ENCODE measurements around the gene VPS13D.

DNA sequence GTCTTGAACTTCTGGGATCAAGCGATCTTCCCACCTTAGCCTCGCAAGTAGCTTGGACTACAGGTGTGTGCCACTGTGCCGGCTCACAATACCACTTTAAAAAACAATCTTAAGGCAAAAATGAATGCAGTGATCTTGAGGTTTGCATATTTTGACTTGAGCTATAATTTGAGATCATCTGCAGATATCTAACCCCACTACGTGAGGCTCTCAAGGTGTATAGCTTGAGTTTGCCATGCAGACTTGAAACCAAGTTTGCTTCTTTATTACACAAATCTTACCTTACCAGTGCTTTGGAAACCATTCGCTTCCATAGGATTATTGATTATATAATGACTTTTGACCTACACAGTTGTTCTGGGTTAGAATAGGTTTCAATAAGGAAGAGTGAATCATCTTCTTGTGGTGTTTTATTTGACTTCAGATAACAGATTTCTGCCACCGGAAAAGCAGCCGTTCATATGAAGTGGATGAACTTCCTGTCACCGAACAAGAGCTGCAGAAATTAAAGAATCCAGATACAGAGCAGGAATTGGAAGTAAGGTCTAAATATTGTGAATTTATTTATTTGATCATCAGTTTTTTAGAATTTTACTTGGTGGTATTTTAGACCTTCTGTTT is 155.1 kb downstream of the VPS13D start:
- TF ChIP-seq EZH2 (IDR thresholded peaks at IDR 0.05; ENCODE audit: borderline replicate concordance, low read depth, low read length, severe bottlenecking) = no peak
- TF ChIP-seq, protein P1, sequence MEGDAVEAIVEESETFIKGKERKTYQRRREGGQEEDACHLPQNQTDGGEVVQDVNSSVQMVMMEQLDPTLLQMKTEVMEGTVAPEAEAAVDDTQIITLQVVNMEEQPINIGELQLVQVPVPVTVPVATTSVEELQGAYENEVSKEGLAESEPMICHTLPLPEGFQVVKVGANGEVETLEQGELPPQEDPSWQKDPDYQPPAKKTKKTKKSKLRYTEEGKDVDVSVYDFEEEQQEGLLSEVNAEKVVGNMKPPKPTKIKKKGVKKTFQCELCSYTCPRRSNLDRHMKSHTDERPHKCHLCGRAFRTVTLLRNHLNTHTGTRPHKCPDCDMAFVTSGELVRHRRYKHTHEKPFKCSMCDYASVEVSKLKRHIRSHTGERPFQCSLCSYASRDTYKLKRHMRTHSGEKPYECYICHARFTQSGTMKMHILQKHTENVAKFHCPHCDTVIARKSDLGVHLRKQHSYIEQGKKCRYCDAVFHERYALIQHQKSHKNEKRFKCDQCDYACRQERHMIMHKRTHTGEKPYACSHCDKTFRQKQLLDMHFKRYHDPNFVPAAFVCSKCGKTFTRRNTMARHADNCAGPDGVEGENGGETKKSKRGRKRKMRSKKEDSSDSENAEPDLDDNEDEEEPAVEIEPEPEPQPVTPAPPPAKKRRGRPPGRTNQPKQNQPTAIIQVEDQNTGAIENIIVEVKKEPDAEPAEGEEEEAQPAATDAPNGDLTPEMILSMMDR (IDR thresholded peaks at IDR 0.05; ENCODE audit: borderline replicate concordance, extremely low read depth, low read length, poor library complexity, severe bottlenecking) = no peak
